ENCODE data around the gene DNAJA4. TPM values are rescaled to one million over a fixed set of nuclear protein-coding genes. Genes with fewer than 3 reads are reported as not detected.

The DNAJA4 gene
- total and polyA plus RNA-seq, 9 of the 15 experiments (the other 6 are each of a cell fraction or from before 2014, with no cell fraction given) = 0.11 to 1.0 (median 0.16) TPM; not detected in 4

DNA sequence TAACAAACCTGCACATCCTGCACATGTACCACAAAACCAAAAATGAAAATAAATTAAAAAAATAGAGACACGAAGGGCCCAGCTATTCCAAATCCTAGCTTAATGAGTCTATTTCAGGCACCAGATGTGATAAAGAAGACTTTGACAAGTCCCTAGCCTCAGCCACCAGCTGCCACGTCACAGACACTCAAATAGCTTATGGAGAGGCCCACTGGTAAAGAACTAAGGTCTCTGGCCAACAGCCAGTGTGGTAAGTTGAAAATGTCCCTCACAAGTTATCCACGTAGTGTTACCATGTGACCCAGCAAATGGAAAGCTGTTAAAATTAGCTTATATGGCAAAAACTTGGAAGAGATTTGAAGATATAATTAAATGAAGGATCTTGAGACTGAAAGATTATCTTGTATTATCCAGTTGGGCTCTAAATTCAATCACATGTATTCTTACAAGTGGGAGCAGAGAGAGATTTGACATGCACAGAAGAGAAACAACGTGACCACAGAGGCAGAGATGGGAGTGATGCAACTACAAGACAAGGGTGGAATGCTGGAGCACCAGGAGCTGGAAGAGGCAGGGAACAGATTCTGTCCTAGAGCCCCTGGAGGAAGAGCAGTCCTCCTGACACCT is 40.9 kb upstream of the DNAJA4 start (continued):
- TF ChIP-seq C11orf30 (IDR thresholded peaks at IDR 0.05; ENCODE audit: low read depth) = peak; percentile 81
- TF ChIP-seq RBBP5 (IDR thresholded peaks at IDR 0.05; ENCODE audit: borderline replicate concordance, insufficient read depth, low read length, poor library complexity, severe bottlenecking) = no peak
- no peak for TF ChIP-seq ZBTB1 (CRISPR knock-in tag; IDR thresholded peaks at IDR 0.05; ENCODE audit: borderline replicate concordance, low read depth)
- TF ChIP-seq PHF8 (IDR thresholded peaks at IDR 0.05; ENCODE audit: borderline replicate concordance, low read length) = no peak
- no peak for TF ChIP-seq TAF9B (IDR thresholded peaks at IDR 0.05; ENCODE audit: partially characterized antibody)
- no peak for TF ChIP-seq CREM (IDR thresholded peaks at IDR 0.05; ENCODE audit: low read depth)
- TF ChIP-seq, protein P1, sequence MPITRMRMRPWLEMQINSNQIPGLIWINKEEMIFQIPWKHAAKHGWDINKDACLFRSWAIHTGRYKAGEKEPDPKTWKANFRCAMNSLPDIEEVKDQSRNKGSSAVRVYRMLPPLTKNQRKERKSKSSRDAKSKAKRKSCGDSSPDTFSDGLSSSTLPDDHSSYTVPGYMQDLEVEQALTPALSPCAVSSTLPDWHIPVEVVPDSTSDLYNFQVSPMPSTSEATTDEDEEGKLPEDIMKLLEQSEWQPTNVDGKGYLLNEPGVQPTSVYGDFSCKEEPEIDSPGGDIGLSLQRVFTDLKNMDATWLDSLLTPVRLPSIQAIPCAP (CRISPR knock-in tag; IDR thresholded peaks at IDR 0.05; ENCODE audit: borderline replicate concordance) = no peak
- no peak for TF ChIP-seq TCFL5 (CRISPR knock-in tag; conservative IDR thresholded peaks at IDR 0.05)
- no peak for TF ChIP-seq SLC30A9 (CRISPR knock-in tag; IDR thresholded peaks at IDR 0.05)
- TF ChIP-seq KLF13 (tag; IDR thresholded peaks at IDR 0.05; ENCODE audit: borderline replicate concordance, low read depth) = no peak
- TF ChIP-seq CBFA2T2 (conservative IDR thresholded peaks at IDR 0.05) = no peak
- TF ChIP-seq ZEB2 (IDR thresholded peaks at IDR 0.05) = no peak
- 0 out of 2 replicates have a peak, but pooled peaks have one; percentile 28 for TF ChIP-seq GABPA (tag; conservative IDR thresholded peaks at IDR 0.05; ENCODE audit: low read depth)
- TF ChIP-seq E2F3 (CRISPR knock-in tag; IDR thresholded peaks at IDR 0.05) = no peak
- no peak for TF ChIP-seq HDAC2 (IDR thresholded peaks at IDR 0.05)
- TF ChIP-seq, protein P2, sequence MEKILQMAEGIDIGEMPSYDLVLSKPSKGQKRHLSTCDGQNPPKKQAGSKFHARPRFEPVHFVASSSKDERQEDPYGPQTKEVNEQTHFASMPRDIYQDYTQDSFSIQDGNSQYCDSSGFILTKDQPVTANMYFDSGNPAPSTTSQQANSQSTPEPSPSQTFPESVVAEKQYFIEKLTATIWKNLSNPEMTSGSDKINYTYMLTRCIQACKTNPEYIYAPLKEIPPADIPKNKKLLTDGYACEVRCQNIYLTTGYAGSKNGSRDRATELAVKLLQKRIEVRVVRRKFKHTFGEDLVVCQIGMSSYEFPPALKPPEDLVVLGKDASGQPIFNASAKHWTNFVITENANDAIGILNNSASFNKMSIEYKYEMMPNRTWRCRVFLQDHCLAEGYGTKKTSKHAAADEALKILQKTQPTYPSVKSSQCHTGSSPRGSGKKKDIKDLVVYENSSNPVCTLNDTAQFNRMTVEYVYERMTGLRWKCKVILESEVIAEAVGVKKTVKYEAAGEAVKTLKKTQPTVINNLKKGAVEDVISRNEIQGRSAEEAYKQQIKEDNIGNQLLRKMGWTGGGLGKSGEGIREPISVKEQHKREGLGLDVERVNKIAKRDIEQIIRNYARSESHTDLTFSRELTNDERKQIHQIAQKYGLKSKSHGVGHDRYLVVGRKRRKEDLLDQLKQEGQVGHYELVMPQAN (IDR thresholded peaks at IDR 0.05; ENCODE audit: borderline replicate concordance) = no peak
- peak; percentile 38; the same call in 1 of the 2 replicates for TF ChIP-seq MAFF (IDR thresholded peaks at IDR 0.05; ENCODE audit: low read length)
- TF ChIP-seq, protein P3, sequence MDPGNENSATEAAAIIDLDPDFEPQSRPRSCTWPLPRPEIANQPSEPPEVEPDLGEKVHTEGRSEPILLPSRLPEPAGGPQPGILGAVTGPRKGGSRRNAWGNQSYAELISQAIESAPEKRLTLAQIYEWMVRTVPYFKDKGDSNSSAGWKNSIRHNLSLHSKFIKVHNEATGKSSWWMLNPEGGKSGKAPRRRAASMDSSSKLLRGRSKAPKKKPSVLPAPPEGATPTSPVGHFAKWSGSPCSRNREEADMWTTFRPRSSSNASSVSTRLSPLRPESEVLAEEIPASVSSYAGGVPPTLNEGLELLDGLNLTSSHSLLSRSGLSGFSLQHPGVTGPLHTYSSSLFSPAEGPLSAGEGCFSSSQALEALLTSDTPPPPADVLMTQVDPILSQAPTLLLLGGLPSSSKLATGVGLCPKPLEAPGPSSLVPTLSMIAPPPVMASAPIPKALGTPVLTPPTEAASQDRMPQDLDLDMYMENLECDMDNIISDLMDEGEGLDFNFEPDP (CRISPR knock-in tag; IDR thresholded peaks at IDR 0.05) = no peak
- no peak for TF ChIP-seq NCOA4 (IDR thresholded peaks at IDR 0.05; ENCODE audit: partially characterized antibody)
- no peak for TF ChIP-seq STAT5A (IDR thresholded peaks at IDR 0.05; ENCODE audit: borderline replicate concordance, low read length)
- TF ChIP-seq, protein P4, sequence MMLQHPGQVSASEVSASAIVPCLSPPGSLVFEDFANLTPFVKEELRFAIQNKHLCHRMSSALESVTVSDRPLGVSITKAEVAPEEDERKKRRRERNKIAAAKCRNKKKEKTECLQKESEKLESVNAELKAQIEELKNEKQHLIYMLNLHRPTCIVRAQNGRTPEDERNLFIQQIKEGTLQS (IDR thresholded peaks at IDR 0.05) = peak; percentile 79
- TF ChIP-seq, protein P4 (CRISPR knock-in tag; conservative IDR thresholded peaks at IDR 0.05) = no peak
- TF ChIP-seq MYC (IDR thresholded peaks at IDR 0.05; ENCODE audit: low read depth, low read length) = 0 out of 2 replicates have a peak, but pooled peaks have one; percentile 36
- no peak for TF ChIP-seq MYC (CRISPR knock-in tag; IDR thresholded peaks at IDR 0.05; ENCODE audit: borderline replicate concordance, low read depth)
- TF ChIP-seq ZNF316 (IDR thresholded peaks at IDR 0.05) = peak; percentile 74
- TF ChIP-seq ESRRA (IDR thresholded peaks at IDR 0.05; ENCODE audit: borderline replicate concordance, low read depth) = no peak

All from K562 (cell line).